Esophagus squamous epithelium (tissue), 4 donors: ENCODE data around the gene ZNF888.

Experiments
- CTCF ChIP-seq, 6 experiments: fragments of 450-650 bp in 4 of 6; fragments of 200-600 bp in 2 of 6; sonication (generic) in 2 of 6; IDR thresholded peaks; one replicate each; pipeline ENCODE4 v1.5.1; 2016 to 2019; ENCODE audit warnings: antibody characterized with exemption in 6 of 6, mild to moderate bottlenecking in 4 of 6, moderate library complexity in 4 of 6
- POLR2A ChIP-seq, 4 donors: fragments of 450-650 bp; IDR thresholded peaks; one replicate each; pipeline ENCODE4 v1.6.1; 2017; ENCODE audit warnings: antibody characterized with exemption in 4 of 4, mild to moderate bottlenecking in 4 of 4, moderate library complexity in 3 of 4

GRCh38 chr19:52891336-52891735, 31.9 kb downstream of the ZNF888 start:
- no peak for TF ChIP-seq CTCF (IDR thresholded peaks at IDR 0.05)
- no peak for TF ChIP-seq POLR2A (IDR thresholded peaks at IDR 0.05)
